ENCODE data around the gene GRIK3. TPM values are rescaled to one million over a fixed set of nuclear protein-coding genes. Genes with fewer than 3 reads are reported as not detected.

The GRIK3 gene
- total RNA-seq, 1 experiment from 2014 or later: 5.5 TPM

DNA sequence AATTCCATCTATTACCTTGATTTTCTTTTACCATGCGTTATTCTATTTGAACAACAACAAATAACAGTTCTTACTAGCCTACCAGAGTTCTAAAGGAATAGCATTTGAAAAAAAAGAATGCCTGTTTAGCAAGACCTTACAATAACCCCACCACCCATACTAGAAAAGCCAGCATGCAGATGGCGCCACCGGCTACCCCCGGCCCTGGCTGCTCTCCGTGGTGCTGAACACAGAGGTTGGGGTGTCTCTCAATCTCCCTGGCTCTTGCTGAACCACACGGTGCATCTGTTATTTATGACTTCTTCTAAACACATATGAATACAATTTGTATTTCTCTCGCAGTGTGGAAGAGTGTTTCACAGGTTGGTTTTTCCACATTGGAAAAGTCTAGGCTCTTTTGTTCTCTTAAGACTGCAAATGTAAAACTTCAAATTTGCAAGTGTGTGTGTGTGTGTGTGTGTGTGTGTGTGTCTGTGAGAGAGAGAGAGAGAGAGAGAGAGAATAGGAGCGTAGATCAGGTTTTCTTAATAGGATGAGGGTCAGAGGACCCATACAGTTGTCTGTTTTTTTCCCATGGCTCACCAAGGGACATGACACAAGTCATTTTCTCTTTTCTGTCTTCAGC is 13.6 kb downstream of the GRIK3 start (continued):
- TF ChIP-seq, protein P1, sequence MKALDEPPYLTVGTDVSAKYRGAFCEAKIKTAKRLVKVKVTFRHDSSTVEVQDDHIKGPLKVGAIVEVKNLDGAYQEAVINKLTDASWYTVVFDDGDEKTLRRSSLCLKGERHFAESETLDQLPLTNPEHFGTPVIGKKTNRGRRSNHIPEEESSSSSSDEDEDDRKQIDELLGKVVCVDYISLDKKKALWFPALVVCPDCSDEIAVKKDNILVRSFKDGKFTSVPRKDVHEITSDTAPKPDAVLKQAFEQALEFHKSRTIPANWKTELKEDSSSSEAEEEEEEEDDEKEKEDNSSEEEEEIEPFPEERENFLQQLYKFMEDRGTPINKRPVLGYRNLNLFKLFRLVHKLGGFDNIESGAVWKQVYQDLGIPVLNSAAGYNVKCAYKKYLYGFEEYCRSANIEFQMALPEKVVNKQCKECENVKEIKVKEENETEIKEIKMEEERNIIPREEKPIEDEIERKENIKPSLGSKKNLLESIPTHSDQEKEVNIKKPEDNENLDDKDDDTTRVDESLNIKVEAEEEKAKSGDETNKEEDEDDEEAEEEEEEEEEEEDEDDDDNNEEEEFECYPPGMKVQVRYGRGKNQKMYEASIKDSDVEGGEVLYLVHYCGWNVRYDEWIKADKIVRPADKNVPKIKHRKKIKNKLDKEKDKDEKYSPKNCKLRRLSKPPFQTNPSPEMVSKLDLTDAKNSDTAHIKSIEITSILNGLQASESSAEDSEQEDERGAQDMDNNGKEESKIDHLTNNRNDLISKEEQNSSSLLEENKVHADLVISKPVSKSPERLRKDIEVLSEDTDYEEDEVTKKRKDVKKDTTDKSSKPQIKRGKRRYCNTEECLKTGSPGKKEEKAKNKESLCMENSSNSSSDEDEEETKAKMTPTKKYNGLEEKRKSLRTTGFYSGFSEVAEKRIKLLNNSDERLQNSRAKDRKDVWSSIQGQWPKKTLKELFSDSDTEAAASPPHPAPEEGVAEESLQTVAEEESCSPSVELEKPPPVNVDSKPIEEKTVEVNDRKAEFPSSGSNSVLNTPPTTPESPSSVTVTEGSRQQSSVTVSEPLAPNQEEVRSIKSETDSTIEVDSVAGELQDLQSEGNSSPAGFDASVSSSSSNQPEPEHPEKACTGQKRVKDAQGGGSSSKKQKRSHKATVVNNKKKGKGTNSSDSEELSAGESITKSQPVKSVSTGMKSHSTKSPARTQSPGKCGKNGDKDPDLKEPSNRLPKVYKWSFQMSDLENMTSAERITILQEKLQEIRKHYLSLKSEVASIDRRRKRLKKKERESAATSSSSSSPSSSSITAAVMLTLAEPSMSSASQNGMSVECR (CRISPR knock-in tag; IDR thresholded peaks at IDR 0.05; ENCODE audit: borderline replicate concordance): peak; percentile 85
- TF ChIP-seq TEAD4 (CRISPR knock-in tag; IDR thresholded peaks at IDR 0.05) (peak; percentile 69; the same call in 1 of the 2 replicates), TP53 (CRISPR knock-in tag; IDR thresholded peaks at IDR 0.05) (0 out of 2 replicates have a peak, but pooled peaks have one; percentile 49), SMAD4 (CRISPR knock-in tag; IDR thresholded peaks at IDR 0.05) (peak; percentile 66; the same call in 1 of the 2 replicates), NR3C1 (CRISPR knock-in tag; conservative IDR thresholded peaks at IDR 0.05; ENCODE audit: low read depth) (no peak), SMAD3 (CRISPR knock-in tag; IDR thresholded peaks at IDR 0.05; ENCODE audit: borderline replicate concordance) (peak; percentile 80), ZNF232 (CRISPR knock-in tag; IDR thresholded peaks at IDR 0.05) (0 out of 2 replicates have a peak, but pooled peaks have one; percentile 67), CREB1 (CRISPR knock-in tag; IDR thresholded peaks at IDR 0.05) (no peak), ZNF396 (CRISPR knock-in tag; IDR thresholded peaks at IDR 0.05; ENCODE audit: borderline replicate concordance) (no peak), NFYB (CRISPR knock-in tag; conservative IDR thresholded peaks at IDR 0.05; ENCODE audit: low read depth) (no peak)
- TF ChIP-seq, protein P2, sequence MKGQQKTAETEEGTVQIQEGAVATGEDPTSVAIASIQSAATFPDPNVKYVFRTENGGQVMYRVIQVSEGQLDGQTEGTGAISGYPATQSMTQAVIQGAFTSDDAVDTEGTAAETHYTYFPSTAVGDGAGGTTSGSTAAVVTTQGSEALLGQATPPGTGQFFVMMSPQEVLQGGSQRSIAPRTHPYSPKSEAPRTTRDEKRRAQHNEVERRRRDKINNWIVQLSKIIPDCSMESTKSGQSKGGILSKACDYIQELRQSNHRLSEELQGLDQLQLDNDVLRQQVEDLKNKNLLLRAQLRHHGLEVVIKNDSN (CRISPR knock-in tag; IDR thresholded peaks at IDR 0.05): 0 out of 2 replicates have a peak, but pooled peaks have one; percentile 38
- TF ChIP-seq, protein P3, sequence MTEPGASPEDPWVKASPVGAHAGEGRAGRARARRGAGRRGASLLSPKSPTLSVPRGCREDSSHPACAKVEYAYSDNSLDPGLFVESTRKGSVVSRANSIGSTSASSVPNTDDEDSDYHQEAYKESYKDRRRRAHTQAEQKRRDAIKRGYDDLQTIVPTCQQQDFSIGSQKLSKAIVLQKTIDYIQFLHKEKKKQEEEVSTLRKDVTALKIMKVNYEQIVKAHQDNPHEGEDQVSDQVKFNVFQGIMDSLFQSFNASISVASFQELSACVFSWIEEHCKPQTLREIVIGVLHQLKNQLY (CRISPR knock-in tag; IDR thresholded peaks at IDR 0.05): no peak
- TF ChIP-seq, protein P4, sequence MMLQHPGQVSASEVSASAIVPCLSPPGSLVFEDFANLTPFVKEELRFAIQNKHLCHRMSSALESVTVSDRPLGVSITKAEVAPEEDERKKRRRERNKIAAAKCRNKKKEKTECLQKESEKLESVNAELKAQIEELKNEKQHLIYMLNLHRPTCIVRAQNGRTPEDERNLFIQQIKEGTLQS (CRISPR knock-in tag; conservative IDR thresholded peaks at IDR 0.05): no peak
- TF ChIP-seq, protein P5, sequence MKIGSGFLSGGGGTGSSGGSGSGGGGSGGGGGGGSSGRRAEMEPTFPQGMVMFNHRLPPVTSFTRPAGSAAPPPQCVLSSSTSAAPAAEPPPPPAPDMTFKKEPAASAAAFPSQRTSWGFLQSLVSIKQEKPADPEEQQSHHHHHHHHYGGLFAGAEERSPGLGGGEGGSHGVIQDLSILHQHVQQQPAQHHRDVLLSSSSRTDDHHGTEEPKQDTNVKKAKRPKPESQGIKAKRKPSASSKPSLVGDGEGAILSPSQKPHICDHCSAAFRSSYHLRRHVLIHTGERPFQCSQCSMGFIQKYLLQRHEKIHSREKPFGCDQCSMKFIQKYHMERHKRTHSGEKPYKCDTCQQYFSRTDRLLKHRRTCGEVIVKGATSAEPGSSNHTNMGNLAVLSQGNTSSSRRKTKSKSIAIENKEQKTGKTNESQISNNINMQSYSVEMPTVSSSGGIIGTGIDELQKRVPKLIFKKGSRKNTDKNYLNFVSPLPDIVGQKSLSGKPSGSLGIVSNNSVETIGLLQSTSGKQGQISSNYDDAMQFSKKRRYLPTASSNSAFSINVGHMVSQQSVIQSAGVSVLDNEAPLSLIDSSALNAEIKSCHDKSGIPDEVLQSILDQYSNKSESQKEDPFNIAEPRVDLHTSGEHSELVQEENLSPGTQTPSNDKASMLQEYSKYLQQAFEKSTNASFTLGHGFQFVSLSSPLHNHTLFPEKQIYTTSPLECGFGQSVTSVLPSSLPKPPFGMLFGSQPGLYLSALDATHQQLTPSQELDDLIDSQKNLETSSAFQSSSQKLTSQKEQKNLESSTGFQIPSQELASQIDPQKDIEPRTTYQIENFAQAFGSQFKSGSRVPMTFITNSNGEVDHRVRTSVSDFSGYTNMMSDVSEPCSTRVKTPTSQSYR (CRISPR knock-in tag; IDR thresholded peaks at IDR 0.05): no peak
- TF ChIP-seq, protein P6, sequence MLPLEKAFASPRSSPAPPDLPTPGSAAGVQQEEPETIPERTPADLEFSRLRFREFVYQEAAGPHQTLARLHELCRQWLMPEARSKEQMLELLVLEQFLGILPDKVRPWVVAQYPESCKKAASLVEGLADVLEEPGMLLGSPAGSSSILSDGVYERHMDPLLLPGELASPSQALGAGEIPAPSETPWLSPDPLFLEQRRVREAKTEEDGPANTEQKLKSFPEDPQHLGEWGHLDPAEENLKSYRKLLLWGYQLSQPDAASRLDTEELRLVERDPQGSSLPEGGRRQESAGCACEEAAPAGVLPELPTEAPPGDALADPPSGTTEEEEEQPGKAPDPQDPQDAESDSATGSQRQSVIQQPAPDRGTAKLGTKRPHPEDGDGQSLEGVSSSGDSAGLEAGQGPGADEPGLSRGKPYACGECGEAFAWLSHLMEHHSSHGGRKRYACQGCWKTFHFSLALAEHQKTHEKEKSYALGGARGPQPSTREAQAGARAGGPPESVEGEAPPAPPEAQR (CRISPR knock-in tag; IDR thresholded peaks at IDR 0.05): 0 out of 2 replicates have a peak, but pooled peaks have one; percentile 33
- TF ChIP-seq, protein P7, sequence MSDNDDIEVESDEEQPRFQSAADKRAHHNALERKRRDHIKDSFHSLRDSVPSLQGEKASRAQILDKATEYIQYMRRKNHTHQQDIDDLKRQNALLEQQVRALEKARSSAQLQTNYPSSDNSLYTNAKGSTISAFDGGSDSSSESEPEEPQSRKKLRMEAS (CRISPR knock-in tag; IDR thresholded peaks at IDR 0.05): peak; percentile 43; the same call in 1 of the 2 replicates
- TF ChIP-seq, protein P8, sequence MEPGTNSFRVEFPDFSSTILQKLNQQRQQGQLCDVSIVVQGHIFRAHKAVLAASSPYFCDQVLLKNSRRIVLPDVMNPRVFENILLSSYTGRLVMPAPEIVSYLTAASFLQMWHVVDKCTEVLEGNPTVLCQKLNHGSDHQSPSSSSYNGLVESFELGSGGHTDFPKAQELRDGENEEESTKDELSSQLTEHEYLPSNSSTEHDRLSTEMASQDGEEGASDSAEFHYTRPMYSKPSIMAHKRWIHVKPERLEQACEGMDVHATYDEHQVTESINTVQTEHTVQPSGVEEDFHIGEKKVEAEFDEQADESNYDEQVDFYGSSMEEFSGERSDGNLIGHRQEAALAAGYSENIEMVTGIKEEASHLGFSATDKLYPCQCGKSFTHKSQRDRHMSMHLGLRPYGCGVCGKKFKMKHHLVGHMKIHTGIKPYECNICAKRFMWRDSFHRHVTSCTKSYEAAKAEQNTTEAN (CRISPR knock-in tag; IDR thresholded peaks at IDR 0.05): peak; percentile 26; the same call in 1 of the 2 replicates
- TF ChIP-seq, protein P9, sequence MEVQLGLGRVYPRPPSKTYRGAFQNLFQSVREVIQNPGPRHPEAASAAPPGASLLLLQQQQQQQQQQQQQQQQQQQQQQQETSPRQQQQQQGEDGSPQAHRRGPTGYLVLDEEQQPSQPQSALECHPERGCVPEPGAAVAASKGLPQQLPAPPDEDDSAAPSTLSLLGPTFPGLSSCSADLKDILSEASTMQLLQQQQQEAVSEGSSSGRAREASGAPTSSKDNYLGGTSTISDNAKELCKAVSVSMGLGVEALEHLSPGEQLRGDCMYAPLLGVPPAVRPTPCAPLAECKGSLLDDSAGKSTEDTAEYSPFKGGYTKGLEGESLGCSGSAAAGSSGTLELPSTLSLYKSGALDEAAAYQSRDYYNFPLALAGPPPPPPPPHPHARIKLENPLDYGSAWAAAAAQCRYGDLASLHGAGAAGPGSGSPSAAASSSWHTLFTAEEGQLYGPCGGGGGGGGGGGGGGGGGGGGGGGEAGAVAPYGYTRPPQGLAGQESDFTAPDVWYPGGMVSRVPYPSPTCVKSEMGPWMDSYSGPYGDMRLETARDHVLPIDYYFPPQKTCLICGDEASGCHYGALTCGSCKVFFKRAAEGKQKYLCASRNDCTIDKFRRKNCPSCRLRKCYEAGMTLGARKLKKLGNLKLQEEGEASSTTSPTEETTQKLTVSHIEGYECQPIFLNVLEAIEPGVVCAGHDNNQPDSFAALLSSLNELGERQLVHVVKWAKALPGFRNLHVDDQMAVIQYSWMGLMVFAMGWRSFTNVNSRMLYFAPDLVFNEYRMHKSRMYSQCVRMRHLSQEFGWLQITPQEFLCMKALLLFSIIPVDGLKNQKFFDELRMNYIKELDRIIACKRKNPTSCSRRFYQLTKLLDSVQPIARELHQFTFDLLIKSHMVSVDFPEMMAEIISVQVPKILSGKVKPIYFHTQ (CRISPR knock-in tag; IDR thresholded peaks at IDR 0.05): no peak
- TF ChIP-seq, protein P10, sequence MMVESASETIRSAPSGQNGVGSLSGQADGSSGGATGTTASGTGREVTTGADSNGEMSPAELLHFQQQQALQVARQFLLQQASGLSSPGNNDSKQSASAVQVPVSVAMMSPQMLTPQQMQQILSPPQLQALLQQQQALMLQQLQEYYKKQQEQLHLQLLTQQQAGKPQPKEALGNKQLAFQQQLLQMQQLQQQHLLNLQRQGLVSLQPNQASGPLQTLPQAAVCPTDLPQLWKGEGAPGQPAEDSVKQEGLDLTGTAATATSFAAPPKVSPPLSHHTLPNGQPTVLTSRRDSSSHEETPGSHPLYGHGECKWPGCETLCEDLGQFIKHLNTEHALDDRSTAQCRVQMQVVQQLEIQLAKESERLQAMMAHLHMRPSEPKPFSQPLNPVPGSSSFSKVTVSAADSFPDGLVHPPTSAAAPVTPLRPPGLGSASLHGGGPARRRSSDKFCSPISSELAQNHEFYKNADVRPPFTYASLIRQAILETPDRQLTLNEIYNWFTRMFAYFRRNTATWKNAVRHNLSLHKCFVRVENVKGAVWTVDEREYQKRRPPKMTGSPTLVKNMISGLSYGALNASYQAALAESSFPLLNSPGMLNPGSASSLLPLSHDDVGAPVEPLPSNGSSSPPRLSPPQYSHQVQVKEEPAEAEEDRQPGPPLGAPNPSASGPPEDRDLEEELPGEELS (CRISPR knock-in tag; IDR thresholded peaks at IDR 0.05): peak; percentile 65; the same call in 1 of the 2 replicates

Measured in WTC11 (cell line).